Fibroblast of the conjunctiva (primary cell): ENCODE data around the gene NTF4.

ENCODE experiments used
- DNase-seq: peaks from one replicate; pipeline ENCODE4 v3.0.0-alpha.2; 2010; ENCODE audit warnings: low read depth

The NTF4 gene, protein sequence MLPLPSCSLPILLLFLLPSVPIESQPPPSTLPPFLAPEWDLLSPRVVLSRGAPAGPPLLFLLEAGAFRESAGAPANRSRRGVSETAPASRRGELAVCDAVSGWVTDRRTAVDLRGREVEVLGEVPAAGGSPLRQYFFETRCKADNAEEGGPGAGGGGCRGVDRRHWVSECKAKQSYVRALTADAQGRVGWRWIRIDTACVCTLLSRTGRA

DNA sequence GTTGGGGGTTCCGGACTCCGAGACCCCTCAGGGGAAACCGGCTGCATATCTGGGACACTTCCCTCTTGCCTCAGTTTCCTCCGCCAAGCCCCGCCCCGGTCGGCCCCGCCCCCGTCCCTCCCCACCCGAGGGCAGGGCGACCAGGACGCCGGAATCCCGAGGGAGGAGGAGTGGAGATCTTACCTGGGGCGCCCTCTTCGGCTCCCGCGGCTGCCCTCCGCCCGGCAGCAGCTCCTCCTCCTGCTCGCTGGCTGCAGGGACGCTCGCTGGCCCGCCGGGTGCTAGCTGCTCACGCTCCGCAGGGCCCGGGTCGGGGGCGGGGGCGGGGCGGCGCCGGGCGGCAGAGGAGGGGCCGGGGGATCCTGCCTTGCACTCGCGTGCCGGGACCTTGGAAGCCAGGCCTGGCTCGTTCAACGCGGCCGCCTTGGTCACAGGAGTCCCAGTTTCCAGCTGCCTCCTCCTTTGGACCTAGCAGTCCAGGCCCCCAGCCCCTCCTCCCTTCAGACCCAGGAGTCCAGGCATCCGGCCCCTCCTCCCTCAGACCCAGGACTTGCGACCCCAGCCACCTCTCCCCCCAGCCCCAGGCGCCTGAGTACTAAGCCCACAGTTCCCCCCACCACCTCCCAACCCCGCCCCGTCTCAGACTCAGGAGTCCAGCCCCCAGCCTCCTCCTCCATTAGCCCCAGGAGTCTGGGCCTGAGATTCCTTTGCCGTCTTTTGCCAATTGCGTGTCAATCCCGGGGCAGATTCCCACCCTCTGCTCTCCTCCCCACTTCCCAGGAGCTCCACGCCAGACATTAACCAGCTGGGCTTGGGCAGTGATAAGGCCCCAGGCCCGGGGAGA is at the start of gene NTF4:
Gene NTF4 (minus strand): TSS at position 51 of the 844 bp plus-strand sequence. CDS start 2,821 bp downstream, outside the sequence.
- DNase-seq = no peak

DNA sequence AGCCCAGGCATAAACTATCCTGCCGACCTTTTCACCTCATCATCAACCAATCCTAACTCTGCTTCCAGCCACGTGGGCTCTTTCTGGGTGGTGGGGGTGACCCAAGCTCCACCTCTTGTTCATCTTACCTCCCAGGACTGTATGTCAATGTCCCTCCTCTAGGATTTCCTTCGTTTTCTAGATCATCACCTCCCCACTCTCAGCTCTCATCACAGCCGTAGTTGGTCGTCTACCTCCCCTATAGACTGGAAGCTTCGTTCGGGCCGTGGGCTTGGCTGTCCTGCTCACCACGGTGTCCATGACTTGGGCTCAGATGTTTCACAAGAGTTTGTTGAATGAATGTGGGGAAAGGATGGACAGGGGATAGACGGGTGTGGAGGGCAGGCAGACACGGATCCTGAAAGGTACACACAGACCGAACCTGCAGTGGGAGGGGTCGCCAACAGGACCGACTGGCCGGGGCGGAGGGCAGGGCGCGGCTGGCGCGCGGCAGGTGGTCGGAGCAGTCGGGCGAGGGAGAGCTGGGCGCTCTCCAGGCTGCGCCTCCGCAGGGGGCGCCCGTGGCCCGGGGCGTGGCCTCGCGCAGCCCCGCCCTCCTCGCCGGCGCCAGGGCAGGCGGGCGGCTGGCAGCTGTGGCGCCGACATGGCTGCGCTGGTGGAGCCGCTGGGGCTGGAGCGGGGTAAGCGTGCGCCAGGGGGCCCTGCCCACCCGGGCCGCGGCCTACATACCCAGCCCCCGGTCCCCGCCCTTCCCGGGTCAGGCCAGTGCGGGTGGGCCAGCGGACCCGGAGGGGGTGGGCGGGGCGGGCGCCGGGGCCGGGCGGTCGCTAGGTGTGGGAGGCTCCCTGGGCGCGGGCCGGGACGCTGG is 49.4 kb upstream of the NTF4 start, which contains the start of gene LIN7B:
Gene LIN7B (plus strand): TSS at position 609 of the 868 bp plus-strand sequence. CDS start 35 bp downstream, at position 644.
- no peak for DNase-seq

DNA sequence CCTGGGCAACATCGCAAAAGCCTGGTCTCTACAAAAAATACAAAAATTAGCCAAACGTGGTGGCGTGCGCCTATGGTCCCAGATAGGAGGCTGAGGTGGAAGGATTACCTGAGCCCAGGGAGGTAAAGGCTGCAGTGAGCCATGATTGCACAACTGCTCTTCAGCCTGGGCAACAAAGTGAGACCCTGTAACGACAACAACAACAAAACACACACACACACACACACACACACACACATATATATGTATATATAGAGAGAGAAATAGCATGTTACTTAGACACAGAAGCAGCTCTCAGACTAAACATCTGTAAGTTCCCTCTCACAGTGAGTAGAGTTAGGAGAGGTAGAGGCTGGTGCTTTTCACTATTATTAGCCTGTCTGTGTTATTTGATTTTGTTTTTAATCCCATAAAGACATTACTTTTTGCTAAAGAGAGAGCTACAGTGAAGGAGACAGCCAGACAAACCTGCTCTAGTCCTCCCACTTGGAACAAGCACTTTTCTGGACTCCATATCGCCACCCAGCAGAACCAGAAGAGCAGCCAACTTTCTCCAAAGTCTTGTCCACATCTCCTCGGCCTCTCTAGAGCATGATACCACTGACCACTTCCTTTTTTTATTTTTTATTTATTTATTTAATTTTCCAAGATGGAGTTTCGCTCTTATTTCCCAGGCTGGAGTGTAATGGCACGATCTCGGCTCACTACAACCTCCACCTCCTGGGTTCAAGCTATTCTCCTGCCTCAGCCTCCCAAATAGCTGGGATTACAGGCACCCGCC is 46.8 kb upstream of the NTF4 start:
- DNase-seq = no peak

DNA sequence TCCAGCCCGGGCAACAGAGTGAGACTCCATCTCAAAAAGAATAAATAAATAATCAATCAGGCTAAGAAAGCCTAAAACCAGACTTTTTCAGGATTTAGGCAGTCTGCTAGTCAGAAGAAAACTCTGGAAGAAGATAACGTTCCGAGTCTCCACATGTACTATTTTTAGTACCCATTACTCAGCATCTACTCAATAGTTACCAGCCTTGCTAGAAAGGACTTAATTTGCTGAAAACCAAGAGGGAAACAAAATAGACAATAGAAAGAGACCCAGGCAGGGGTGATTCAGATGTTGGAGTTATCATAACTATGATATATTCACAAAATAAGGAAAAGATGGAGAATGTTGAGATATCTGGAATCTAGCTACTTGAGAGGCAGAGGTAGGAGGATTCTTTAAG is 45.9 kb upstream of the NTF4 start:
- no peak for DNase-seq

DNA sequence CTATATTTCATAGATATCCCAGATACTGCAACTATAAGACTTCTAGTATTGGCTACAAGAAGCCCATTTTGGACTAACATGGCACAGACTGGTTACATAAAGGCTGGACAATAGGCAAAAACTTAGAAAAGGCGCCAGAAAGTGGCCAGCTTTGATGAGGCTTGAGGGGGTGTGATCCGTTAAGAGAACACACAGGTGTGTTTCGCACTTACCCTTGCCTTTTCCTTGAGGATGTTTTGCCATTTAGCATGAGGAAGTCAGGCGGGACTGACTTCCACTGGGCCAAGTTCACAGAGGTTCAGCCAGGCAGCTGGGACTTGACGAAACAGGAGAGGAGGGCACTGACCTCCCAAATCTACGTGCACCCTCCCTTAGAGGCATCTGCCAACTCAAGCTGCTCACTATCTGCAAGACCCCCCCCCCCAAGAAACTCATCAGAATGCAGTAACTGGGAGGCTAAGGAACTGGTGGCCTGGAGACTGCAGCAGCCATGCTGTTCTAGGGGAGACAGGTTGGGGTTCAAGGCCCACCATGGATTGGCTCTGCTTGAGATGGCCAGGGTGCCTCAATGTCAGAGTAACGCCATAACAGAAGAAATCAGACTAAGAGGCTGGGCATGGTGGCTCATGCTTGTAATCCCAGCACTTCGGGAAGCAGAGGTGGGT is 45.1 kb upstream of the NTF4 start:
- DNase-seq = no peak

DNA sequence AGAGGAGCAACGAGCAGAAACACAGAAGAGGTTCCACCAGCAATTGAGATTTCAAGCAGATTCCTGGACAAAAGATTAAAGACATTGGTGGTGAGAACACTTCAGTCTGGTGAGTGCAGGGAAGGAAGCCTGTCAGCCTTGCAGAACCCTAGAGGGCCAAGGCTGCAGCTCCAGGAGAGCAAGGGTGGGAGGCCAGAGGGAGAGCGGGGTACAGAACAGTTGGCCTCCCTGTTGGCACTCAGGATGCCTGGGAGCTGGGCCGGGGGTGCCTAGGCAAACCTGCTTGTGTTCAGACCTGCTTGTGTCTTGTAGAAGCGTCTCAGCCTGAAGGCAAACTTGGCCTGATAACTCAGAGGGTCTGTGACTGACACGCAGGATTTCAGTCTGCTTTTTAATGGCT is 44.4 kb upstream of the NTF4 start:
- DNase-seq = no peak

DNA sequence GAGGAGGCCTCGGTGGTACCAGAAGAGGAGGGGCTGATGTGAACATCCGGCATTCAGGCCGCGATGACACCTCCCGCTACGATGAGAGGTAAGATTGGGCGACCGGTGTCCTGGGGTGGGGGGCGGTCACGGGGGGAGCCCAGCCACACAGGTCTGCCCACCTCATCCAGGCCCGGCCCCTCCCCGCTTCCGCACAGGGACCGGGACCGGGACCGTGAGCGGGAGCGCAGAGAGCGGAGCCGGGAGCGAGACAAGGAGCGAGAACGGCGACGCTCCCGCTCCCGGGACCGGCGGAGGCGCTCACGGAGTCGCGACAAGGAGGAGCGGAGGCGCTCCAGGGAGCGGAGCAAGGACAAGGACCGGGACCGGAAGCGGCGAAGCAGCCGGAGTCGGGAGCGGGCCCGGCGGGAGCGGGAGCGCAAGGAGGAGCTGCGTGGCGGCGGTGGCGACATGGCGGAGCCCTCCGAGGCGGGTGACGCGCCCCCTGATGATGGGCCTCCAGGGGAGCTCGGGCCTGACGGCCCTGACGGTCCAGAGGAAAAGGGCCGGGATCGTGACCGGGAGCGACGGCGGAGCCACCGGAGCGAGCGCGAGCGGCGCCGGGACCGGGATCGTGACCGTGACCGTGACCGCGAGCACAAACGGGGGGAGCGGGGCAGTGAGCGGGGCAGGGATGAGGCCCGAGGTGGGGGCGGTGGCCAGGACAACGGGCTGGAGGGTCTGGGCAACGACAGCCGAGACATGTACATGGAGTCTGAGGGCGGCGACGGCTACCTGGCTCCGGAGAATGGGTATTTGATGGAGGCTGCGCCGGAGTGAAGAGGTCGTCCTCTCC is 43.2 kb upstream of the NTF4 start:
- no peak for DNase-seq

DNA sequence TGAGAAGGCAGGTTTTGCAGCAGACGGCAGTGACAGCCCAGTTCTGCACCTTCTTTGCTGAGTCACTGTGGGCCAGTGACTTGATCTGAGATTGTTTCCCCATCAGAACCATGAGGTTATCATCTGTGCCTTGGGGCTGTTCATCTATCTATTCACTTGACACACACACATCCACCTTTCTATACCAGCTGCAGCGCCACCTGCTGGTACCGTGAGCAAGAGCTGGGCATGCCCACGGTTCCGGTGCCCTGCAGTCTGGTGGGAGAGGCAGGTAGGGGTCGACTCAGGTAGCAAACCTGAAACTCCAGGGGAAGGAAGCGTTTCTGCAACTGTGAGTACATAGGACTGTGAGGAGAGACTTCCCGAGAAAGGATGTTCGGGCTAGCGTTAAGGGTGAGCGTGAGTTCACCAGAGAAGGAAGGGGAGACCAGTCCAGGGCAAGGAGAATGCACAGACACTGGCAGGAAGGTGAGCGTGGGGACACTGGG is 42.1 kb upstream of the NTF4 start:
- DNase-seq = no peak

DNA sequence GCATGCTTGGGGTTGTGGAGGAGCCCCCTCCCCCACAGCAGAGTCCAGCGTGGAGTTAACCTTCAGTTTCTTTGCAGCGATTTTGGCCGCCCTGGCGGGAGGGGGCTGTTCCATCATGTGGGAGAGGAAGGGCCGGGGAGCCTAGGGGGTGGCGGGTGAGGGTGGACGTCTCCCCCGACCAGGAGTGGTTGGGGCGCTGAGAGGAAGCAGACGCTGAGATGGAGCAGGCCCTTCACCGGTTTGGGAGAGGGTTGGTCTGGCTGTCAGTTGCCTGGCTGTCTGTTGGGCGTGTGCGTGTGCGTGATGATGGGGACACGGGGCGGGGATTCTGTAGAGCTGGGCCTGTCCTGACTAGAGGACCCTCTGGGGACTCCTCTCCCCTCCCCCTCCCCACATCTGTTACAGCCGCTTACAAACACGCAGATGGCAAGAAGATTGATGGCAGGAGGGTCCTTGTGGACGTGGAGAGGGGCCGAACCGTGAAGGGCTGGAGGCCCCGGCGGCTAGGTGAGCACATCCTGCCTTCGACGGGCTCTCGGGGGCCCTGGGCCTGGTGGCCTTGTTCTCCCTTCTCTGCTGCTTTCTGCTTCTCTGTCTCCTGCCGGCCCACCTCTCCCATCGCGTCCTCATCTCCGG is 39.7 kb upstream of the NTF4 start:
- no peak for DNase-seq

DNA sequence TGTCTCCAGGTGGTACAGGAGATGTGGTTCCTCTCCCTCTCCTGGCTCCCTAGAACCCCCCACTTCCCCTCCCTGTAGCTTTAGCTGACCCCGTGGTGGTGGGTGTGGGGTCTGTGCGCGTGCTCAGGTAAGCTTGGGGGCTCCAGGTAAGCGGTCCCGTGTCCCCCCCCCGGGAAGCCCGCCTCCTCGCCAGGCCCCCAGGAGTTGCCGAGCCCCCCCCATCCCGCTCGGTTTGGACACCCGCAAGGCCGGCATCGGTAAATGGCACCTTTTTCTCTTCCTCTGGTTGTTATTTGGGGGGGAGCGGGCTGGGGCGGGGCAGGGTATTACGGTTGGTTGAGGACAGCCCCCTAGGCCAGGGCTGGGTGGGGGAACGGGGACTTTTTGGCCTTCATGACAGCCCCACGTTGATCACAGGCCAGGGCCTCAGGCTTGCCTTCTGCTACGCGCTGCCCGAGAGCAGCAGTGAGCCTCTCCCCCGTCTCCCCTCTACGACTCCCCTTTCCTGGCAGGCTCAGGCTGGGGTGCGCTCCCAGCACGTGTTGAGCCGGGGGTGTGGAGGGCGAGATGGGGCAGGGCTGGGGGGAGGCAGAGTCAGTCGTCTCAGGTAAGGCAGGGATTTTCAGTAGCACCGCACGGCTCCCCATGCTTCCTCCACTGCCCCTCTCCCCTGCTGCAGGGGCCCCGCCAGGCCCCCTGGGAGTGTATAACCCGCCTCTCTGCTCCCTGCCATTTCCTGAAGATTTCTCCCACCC is 38.9 kb upstream of the NTF4 start:
- DNase-seq = no peak

DNA sequence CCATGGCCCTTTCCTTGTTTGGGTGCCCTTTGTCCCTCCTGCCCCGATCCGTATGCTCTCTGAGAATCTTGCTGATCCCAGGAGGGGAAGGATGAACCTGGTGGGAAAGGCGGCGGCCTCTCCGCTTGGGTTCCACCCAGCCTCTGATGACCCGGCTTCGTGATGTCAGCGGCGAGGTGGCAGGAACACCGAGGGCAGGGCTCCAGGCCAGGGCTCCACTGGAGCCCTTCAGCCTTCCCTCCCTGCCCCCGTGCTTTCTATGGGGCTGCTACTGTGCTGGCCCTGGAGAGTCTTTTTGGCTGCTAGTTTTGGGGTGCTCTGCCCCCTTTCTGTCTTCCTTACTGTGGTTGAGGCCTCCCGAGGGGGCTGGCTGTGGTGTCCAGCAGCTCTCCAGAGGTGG is 37.7 kb upstream of the NTF4 start:
- DNase-seq = no peak

DNA sequence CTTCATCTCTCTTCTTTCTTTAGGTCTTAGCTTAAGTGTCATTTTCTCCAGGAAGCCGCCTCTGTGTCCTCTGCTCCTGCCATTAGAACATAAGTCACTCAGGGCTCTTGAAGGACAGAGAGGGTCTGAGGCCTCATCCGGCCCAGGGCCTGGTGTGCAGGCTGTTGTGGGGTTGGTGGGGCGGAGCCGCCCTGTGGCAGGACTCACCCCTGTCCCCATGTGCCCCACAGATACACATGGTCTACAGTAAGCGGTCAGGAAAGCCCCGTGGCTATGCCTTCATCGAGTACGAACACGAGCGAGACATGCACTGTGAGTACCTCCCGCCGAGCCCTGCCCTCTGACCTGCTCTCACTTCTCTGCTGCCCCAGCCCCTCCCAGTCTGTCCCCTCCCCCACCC is 36.5 kb upstream of the NTF4 start:
- DNase-seq = no peak

DNA sequence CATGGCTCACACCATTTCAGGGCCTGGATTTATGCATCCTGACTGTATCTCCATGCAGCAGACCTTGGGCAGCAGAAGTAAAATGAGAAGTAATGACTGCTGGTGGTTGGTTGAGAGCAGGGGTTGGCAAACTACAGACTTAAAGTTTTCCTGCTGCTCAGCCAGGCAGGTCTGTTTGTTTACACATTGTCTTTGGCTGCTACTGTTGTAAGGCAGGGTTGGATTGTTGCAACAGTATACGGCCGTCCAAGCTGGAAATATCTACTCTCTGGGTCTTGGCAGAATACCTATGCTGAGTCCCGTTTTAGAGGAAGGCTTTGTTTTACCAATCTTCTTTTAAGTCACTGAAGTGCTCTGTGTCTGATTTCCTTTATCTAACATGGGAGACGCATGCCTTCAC is 34.2 kb upstream of the NTF4 start:
- DNase-seq = no peak

DNA sequence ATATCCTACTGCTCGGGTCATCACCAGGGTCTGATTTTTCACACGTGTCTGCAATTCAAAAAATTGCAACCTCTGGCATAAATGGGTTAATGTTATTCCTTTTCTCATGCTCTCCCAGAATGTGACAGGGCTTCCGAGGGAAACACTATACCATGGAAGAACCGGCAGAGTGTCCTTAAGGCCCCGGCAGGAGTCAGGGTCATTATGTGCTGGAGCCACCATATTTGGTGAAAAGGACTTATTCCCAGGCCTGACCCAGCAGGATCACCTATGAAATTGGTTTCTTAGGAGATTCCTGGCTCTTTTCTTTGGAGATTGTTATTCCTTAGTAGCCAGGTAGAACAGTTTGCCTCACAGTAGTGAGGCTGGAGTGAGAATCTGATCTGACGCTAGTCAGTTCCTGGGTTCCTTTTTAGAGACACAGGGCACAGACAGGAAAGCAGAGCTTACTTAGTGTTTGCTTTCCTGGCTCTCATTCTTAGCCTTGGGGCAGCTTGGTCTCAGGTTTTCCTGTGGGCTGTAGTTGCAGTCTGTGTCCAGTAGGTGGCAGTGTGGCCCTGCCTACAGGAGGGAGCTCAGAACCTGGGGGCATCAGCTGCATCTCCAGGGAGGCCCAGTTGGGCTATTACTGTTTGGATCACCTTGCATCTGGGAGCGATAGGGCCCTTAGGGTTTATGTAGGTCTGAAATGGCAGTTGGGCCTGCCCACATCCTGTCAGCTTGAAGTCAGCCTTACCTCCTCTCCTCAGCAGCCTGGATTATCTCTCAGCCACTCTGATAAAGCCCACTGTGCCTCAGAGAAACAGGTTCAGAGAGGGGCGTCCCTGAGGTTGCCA is 33.1 kb upstream of the NTF4 start:
- DNase-seq = peak; percentile 63

DNA sequence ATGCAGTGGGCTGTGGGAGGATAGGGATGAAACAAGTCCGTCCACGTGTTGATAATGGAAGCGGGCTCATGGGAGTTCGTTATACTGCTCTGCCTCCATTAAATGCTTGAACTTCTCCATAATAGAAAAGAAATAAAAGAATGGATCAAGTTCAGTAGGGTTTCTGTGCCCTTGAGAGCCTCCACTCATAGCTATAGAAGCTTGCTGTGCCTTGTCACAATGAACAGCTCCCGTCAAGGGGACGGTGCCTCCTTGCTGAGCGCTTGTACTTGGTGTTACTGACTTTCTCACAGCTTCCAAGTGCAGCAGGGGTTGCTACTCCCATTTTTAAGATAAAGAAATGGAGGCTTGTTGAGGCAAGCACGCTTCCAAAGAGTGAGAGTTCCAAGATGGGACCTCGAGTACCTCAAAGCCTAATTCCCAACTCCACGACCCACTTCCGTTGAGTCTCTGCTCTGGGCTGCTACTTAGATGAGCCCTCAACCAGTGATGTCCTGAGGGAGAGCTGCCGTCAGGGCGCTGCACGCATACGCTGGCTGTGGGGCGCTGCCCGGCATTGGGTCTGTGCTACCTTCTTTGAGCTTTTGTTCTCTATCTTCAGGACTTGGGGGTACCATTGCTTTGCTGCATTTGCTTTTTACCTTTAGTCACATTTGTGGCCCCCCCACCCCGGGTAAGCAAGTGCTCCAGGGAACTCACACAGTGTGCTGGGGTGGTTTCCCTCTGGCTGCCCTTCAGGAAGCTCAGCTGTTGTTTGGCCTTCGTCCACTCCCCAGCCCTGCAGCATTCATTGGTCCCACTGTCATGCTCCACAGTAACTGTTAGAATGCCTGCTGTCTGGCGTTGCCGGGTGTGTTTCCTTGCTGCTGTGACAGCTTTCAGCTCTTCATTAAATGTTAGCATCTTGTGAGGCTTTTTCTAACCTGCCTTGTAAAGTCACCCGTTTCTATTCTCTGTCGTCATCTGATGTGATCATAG is 30.2 kb upstream of the NTF4 start:
- DNase-seq = no peak

DNA sequence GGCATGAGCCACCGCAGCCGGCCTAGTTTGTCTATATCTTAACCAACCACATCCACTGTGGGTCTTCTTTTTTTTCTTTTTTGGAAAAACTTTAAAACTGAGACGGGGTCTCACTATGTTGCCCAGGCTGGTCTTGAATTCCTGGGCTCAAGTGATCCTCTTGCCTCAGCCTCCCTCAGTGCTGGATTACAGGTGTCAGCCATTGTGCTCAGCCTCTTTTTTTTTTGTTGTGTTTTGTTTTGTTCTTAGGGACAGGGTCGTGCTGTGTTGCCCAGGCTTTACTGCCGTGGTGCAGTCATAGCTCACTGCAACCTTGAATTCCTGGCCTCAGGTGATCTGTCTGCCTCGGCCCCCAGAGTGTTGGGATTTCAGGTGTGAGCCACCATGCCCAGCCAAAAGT is 28.1 kb upstream of the NTF4 start:
- no peak for DNase-seq
